Right ventricle myocardium inferior (tissue), 1 donor: Measurements from ENCODE around the gene SPDYE4. TPM values are rescaled to one million over a fixed set of nuclear protein-coding genes. Genes with fewer than 3 reads are reported as not detected.

Experiments used
- total RNA-seq: library from RNA; stranded (reverse); fragmentation: NEBNext Ultra II Directional; extraction: Animal tissue kit (Norgen Biotek cat#: 25700); gene quantifications from one replicate; pipeline ENCODE4 v1.2.1, GENCODE V29; 2021
- donor health status: DM: no; HTN: yes; CAD: no; lungs with severe emphysema.

SPDYE4 gene
- total RNA-seq, 1 donor from 2014 or later, result not detected

Other genes starting within 250 kb of the SPDYE4 start
- gene MYH10, start 127.8 kb downstream of the SPDYE4 start, total RNA-seq, result 29.1 TPM
- not detected for gene CCDC42, start 13.7 kb downstream of the SPDYE4 start, total RNA-seq
- 0.11 TPM for gene MFSD6L, start 40.8 kb upstream of the SPDYE4 start, total RNA-seq
- 0.78 TPM for gene PIK3R6, start 109.1 kb upstream of the SPDYE4 start, total RNA-seq
- gene PIK3R5, start 207.2 kb upstream of the SPDYE4 start, total RNA-seq, result 2.8 TPM